Fibroblast of lung (primary cell): ENCODE results near the gene UPF3A. TPM values are rescaled to one million over a fixed set of nuclear protein-coding genes. Genes with fewer than 3 reads are reported as not detected.

Experiments
- DNase-seq, 2 donors: peaks; one replicate each; pipeline versions ENCODE4 v3.0.0 to v3.0.0-alpha.2; 2010; ENCODE audit warnings: low read depth in 2 of 2
- H2AFZ ChIP-seq: 2 replicates; pipeline ENCODE4 v1.5.1; 2012; ENCODE audit warnings: low read length, control low read depth, inconsistent platforms
- H3K27ac ChIP-seq: 2 replicates; pipeline ENCODE4 v1.5.1; 2011; ENCODE audit warnings: low read length, control low read depth; ENCODE audit not compliant: insufficient read depth
- H3K27me3 ChIP-seq: 2 replicates; pipeline ENCODE4 v1.5.1; 2011; ENCODE audit warnings: mild to moderate bottlenecking, low read length; ENCODE audit not compliant: control insufficient read depth, insufficient read depth
- H3K36me3 ChIP-seq: 2 replicates; pipeline ENCODE4 v1.5.1; 2011; ENCODE audit warnings: low read length; ENCODE audit not compliant: control insufficient read depth, insufficient read depth
- H3K4me1 ChIP-seq: 2 replicates; pipeline ENCODE4 v1.5.1; 2011; ENCODE audit warnings: low read length; ENCODE audit not compliant: control insufficient read depth, insufficient read depth; ENCODE audit errors: extremely low read depth
- H3K4me2 ChIP-seq: 2 replicates; pipeline ENCODE4 v1.5.1; 2011; ENCODE audit warnings: low read length, control low read depth; ENCODE audit not compliant: insufficient read depth; ENCODE audit errors: extremely low read depth
- H3K4me3 ChIP-seq, 4 experiments: fragments of 200-600 bp in 1 of 4; sonication (generic) in 1 of 4; replicated peaks in 1 of 4; 2 replicates each; pipeline ENCODE4 v1.5.1; 2011 to 2016; ENCODE audit warnings: low read length in 4 of 4, low read depth in 3 of 4, mild to moderate bottlenecking in 3 of 4, control low read depth in 2 of 4, inconsistent platforms in 1 of 4, mixed read lengths in 1 of 4; ENCODE audit not compliant: insufficient read depth in 1 of 4; ENCODE audit errors: control extremely low read depth in 1 of 4
- H3K79me2 ChIP-seq: 2 replicates; pipeline ENCODE4 v1.5.1; 2012; ENCODE audit warnings: mild to moderate bottlenecking, low read length, inconsistent platforms; ENCODE audit not compliant: control insufficient read depth, insufficient read depth
- H3K9ac ChIP-seq: 2 replicates; pipeline ENCODE4 v1.5.1; 2011; ENCODE audit warnings: mild to moderate bottlenecking, low read length, control low read depth; ENCODE audit not compliant: insufficient read depth
- H3K9me3 ChIP-seq: 2 replicates; pipeline ENCODE4 v1.5.1; 2012; ENCODE audit warnings: low read depth, low read length; ENCODE audit not compliant: control insufficient read depth, insufficient read depth
- H4K20me1 ChIP-seq: 2 replicates; pipeline ENCODE4 v1.5.1; 2011; ENCODE audit warnings: low read length; ENCODE audit not compliant: control insufficient read depth, insufficient read depth; ENCODE audit errors: extremely low read depth
- EZH2 ChIP-seq: IDR thresholded peaks from 2 replicates; pipeline ENCODE4 v1.5.1; 2012; ENCODE audit warnings: low read length, control low read depth, mild to moderate bottlenecking; ENCODE audit errors: missing control alignments
- polyA plus RNA-seq, 2 donors: library from polyadenylated mRNA; depleted of rRNA in 1 of 2; stranded (reverse) in 1 of 2; unstranded in 1 of 2; fragments of >200 nt; gene quantifications; 2 replicates each; pipeline ENCODE4 v1.2.1, GENCODE V29; 2011 to 2012; ENCODE audit warnings: missing spikeins in 1 of 2
- total RNA-seq: library from RNA; depleted of rRNA; stranded (reverse); fragments of >200 nt; gene quantifications from 2 replicates; pipeline ENCODE4 v1.2.1, GENCODE V29; 2014
- TF ChIP-seq, protein P1 (sequence below), 2 donors: IDR thresholded peaks in 1 of 2; conservative IDR thresholded peaks in 1 of 2; 1 replicate in 1 of 2; 2 replicates in 1 of 2; pipeline ENCODE4 v1.5.1; 2011 to 2012; ENCODE audit warnings: low read length in 2 of 2, control low read depth in 1 of 2, inconsistent platforms in 1 of 2, low read depth in 1 of 2, mild to moderate bottlenecking in 1 of 2

Gene UPF3A
- total and polyA plus RNA-seq, 2 donors (not counting 1 experiment from before 2014, with no cell fraction given), result 27.6 to 40.5 TPM

DNA sequence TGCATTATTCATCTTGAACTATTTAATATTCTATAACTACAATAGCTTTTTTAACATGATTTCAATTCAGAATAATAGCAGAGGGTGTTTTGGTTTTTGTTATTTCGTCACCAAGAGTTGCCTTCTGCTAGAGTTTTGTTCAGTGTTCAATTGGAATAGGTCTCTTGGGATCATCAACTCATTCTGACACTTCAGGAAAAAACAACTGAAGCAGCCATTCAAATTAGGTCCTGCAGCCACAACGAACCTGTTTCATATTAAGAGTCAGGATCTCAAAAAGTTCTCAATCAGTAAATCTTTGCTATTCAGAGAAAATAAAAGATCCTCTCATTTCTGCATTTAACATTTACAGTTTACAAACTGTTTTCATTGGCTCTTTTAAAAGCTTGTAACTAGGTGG, 30.5 kb downstream of the UPF3A start:
- no peaks in the 10 kb centered on the region for H4K20me1 ChIP-seq
- no peak overlapping the region for H3K27ac ChIP-seq
- no peak overlapping the region for H2AFZ ChIP-seq
- no peak overlapping the region for H3K4me3 ChIP-seq
- no peak overlapping the region for H3K9ac ChIP-seq
- no peaks in the 10 kb centered on the region for H3K9me3 ChIP-seq
- no peaks in the 10 kb centered on the region for H3K36me3 ChIP-seq
- peaks cover 4% of the 10 kb centered on the region for H3K4me1 ChIP-seq
- TF ChIP-seq, protein P1, sequence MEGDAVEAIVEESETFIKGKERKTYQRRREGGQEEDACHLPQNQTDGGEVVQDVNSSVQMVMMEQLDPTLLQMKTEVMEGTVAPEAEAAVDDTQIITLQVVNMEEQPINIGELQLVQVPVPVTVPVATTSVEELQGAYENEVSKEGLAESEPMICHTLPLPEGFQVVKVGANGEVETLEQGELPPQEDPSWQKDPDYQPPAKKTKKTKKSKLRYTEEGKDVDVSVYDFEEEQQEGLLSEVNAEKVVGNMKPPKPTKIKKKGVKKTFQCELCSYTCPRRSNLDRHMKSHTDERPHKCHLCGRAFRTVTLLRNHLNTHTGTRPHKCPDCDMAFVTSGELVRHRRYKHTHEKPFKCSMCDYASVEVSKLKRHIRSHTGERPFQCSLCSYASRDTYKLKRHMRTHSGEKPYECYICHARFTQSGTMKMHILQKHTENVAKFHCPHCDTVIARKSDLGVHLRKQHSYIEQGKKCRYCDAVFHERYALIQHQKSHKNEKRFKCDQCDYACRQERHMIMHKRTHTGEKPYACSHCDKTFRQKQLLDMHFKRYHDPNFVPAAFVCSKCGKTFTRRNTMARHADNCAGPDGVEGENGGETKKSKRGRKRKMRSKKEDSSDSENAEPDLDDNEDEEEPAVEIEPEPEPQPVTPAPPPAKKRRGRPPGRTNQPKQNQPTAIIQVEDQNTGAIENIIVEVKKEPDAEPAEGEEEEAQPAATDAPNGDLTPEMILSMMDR (conservative IDR thresholded peaks at IDR 0.05 in 1 of 2, IDR thresholded peaks at IDR 0.05 in 1 of 2; ENCODE audit: low read depth in 1 of 2, low read length in 2 of 2), result no peak
- TF ChIP-seq EZH2, result no peak
- H3K79me2 ChIP-seq, result peaks cover 23% of the 10 kb centered on the region
- H3K4me2 ChIP-seq, result no peak overlapping the region
- no peaks in the 10 kb centered on the region for H3K27me3 ChIP-seq
- DNase-seq, result no peak

DNA sequence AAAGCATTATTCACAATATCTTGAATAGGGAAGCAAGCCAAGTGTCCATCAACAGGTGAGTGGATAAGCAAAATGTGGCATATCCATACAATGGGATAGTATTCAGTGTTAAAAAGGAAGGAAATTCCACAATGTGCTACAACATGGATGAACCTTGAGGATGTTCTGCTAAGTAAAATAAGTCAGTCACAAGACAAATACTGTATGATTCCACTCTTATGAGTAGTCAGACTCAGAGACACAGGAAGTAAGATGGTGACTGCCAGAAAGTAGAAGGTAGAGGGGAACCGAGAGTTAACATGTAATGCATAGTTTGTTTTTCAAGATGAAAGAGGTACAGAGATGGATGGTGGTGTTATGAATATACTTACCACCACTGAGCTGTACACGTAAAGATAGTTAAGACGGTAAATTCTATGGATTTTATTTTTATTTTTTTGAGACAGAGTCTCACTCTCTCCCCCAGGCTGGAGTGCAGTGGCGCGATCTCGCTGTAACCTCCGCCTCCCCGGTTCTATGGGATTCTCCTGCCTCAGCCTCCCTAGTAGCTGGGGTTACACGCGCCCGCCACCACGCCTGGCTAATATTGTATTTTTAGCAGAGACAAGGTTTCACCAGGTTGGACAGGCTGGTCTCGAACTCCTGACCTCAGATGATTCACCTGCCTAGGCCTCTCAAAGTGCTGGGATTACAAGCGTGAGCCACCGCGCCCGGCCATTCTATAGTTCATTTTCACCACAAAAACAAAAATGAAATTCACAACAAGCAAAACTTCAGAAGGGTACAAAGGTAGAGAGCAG, 31.9 kb downstream of the UPF3A start:
- H3K27ac ChIP-seq, result peak overlapping the region; percentile 79
- no peaks in the 10 kb centered on the region for H3K27me3 ChIP-seq
- TF ChIP-seq EZH2, result no peak
- TF ChIP-seq, protein P1 (conservative IDR thresholded peaks at IDR 0.05 in 1 of 2, IDR thresholded peaks at IDR 0.05 in 1 of 2; ENCODE audit: low read depth in 1 of 2, low read length in 2 of 2), result no peak
- peaks cover 37% of the 10 kb centered on the region for H3K79me2 ChIP-seq
- no peaks in the 10 kb centered on the region for H3K9me3 ChIP-seq
- no peaks in the 10 kb centered on the region for H4K20me1 ChIP-seq
- peak overlapping the region; percentile 77 for H3K4me2 ChIP-seq
- peak in 1 of 2 donors; percentile 22 for DNase-seq
- peak overlapping the region; percentile 72 for H2AFZ ChIP-seq
- H3K4me3 ChIP-seq, result peak overlapping the region; percentile 43 to 87 (median 68)
- H3K4me1 ChIP-seq, result peaks cover 6% of the 10 kb centered on the region
- H3K9ac ChIP-seq, result peak overlapping the region; percentile 91
- H3K36me3 ChIP-seq, result no peaks in the 10 kb centered on the region

DNA sequence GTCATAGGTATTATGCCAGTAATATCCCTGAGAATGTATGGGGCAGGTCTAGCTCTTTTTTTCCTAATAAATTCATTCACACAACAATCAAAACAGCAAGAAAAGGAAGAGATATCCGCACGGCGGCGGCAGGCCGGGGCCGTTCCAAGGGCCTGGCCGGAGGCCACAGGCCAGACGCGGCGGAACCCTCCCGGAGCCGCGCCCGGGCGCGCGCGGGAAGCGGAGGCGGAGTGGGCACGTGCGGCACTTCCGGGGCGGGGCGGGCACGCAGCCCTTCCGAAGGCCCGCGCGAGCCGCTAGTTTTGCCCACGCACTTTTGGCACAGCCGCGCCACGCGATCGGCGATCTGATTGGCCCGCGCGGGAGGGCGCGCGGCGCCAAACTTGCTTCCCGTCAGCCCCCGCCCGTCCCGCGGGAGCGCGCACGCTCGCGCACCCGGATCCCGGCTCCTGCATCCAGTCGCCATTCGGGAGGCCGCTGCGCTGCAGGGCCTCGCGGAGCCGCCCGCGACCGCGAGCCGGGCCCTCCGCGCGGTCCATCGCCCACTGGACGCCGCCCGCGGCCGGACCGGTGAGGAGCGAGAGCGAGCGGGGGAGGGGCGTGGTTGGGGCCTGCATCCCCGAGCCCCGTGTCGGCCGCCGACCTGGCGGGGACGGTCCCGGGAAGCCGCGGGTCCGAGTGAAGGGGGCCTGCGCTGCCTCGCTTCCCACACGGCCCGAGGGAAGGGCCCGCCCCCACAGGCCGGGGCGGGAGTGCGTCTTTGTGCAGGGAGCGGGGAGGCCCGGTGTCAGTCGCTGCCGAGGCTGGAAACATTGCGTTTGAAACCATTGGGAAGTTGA, 32.9 kb downstream of the UPF3A start, which contains the start of gene CHAMP1:
CHAMP1 (plus strand) TSS at position 430 of the 839 bp plus-strand sequence. CDS start 9,340 bp downstream, outside the sequence.
- peak; percentile 96 for DNase-seq
- peaks cover 13% of the 10 kb centered on the region for H3K4me1 ChIP-seq
- no peak for TF ChIP-seq EZH2
- TF ChIP-seq, protein P1 (conservative IDR thresholded peaks at IDR 0.05 in 1 of 2, IDR thresholded peaks at IDR 0.05 in 1 of 2; ENCODE audit: low read depth in 1 of 2, low read length in 2 of 2), result no peak

More for the DNA sequence above, 32.9 kb downstream of the UPF3A start, which contains the start of gene CHAMP1:
- Histone ChIP-seq H3K27me3 (no peaks in the 10 kb centered on the region), H3K79me2 (peaks cover 44% of the 10 kb centered on the region), H3K27ac (peak within 1 kb of the TSS; percentile 88), H2AFZ (peak within 1 kb of the TSS; percentile 72), H3K9ac (peak within 1 kb of the TSS; percentile 91), H3K4me2 (peak within 1 kb of the TSS; percentile 94), H3K4me3 (peak within 1 kb of the TSS; percentile 67 to 90 (median 88)), H4K20me1 (peaks cover 3% of the 10 kb centered on the region), H3K36me3 (no peaks in the 10 kb centered on the region), H3K9me3 (no peaks in the 10 kb centered on the region)
